Measurements from ENCODE around the gene GALM.
"Not testable (repeated sequence)": the region's sequence is repeated elsewhere in the genome, so short reads cannot be mapped to it uniquely, and the experiment has no call there.

Gene GALM

DNA sequence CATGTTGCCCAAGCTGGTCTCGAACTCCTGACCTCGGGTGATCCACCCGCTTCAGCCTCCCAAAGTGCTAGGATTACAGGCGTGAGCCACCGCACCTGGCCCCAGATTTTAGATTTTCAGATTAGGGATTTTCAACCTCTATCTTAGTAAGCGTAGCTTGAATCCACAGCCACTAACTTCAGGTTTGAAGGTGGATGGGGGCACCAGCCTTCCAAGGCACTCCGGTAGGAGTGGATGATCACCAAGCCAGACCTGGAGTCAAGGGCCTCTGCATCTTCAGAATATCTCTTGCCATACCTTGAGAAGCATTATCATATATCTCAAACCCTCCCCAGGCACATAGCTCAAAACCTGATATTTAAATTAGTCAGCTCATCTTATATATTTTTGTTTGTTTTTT is 17.9 kb downstream of the GALM start:
- no peak for DNase-seq

DNA sequence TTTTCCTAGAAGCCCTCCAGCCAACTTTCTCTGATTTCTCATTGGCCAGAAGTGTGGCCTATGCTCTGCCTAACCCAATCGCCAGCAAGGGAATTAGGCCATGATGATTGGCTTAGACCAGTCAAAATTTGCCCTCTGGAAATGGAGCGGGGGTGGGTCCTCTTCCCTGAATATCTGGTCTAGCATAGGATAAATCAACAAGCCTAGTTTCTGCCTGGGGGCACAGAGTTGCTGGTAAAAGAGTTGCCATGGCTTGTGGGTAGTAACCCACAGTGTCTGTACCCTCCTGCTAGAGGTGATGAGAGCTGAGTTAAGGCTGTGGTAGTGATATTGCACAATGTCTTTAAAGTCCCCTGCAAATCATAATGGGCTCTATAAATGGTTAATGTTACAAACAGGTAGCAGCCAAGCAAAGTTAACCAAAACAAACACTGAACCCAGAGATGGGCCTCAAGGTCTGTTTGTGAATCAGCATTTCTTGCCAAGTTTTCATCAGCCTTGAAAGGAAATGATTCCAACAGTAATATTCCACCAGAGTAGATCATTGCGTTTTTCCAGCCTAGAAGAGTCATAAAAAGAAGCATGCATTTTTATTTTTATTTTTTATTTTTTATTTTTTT is 19.3 kb downstream of the GALM start:
- DNase-seq: peak; percentile 37

DNA sequence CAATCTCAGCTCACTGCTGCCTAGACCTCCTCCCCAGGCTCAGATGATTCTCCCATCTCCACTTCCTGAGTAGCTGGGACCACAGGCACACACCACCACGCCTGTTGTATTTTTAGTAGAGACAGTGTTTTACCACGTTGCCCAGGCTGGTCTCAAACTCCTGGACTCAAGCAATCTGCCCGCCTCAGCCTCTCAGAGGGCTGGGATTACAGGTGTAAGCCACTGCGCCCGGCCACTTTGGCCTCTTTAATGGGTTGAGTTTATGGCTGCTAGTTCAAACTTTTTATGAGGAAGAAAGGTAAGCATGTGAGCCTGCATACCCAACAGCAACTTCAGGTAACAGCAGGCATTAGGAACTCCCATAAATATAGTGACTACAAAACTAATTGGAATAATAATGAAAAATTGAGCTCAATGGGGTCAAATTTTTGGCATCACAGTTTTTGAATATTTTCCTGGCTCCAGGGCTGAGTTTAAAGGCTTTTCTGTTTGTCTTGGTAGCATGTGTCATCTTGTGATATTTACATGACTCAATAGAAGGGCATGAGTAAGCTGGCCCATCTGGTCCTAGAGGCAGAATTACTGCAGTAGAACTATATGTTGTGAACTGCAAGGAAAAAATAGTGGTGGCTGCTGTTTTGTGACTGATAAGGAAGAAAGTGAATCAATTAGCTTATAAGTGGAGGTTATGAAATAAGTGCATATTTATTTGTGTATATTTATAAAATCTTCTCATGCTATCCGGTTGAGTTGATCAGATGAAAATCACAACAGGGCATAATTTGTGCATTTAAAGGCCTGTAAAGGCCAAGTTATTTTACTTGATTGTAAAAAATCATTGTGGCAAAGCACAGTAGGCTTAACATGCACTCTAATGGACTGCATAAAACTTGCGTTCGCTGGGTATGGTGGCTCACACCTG is 24.8 kb downstream of the GALM start:
- peak; percentile 8 for DNase-seq

DNA sequence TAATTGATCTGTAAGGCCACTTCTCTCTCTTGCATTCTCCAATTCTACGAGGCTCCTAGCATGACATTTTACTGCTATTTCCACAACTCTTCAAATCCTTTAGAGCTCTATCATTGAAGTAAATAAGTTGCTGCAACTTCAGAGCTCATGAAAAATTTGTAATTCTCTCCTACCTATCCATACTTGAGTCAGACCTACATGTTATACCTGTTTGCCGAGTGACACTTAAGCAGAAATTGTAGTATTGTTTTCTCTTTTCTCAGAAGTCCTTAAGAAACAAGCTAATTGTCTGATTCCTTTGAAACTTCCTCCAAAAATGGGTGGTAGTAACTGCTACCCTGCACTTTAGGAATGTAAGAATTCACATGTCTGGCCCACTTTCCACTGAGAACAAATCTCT is 26.1 kb downstream of the GALM start:
- no peak for DNase-seq

DNA sequence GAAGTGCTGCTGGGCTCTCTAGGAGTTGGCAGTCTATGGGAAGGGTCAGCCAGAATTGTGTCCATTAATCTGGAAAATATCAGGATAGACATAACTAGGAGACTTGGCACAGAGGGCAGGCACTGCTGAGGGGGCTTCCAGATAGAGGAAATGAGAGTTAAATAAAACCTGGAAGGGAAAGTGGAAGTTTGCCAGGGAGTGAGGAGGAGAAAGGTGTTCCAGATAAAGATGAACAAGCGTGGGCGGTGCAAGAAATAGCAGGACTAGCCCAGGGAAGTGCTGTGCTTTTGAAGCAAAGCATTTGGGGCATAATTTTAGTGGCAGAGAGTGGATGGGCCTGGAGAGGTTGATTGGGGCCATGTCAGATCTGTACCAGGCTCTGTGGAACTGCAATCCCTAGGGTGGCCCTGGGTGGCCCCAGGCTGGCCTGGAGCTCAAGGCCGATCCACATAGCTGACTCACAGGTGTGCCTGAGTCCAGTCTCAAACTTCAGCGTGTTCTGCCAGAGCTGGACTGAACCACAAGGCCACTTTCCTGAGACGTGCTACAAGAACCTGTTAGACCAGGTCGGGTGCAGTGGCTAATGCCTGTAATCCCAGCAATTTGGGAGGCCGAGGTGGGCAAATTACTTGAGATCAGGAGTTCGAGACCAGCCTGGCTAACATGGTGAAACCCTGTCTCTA is 26.9 kb downstream of the GALM start:
- DNase-seq: no peak

DNA sequence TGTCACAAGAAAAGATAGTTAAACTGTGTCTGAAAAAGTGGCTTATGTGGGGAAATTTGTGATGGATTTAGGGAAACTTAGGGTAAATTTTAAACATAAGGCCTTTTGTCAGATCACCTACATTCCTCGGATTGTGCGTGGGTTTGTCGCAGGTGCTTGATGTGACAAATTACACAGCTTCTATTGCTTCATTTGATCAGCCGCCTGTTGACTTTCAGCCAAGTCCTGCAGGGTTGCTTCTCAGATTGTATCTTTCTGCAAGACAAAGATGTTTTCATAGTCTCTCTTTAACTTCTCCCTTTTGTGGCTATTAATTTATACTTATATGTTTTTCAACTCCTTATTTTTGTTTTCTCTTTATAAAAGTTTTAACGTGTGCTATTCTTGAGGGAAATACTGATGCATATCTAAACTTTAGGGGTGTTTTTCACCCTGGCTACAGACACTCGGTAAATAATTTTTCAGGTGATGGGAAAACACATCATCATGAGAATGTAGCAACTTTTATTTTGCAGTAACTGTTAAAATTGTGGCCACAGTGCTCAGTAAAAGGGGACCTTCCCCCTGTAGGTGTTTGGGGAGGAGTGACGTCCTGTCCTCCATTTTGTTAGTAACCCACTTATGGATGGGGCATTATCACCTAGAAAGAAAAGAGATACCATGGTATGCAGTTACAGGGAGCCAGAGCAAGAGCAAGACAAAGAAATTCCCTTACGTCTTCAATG is 31.4 kb downstream of the GALM start:
- no peak for DNase-seq

DNA sequence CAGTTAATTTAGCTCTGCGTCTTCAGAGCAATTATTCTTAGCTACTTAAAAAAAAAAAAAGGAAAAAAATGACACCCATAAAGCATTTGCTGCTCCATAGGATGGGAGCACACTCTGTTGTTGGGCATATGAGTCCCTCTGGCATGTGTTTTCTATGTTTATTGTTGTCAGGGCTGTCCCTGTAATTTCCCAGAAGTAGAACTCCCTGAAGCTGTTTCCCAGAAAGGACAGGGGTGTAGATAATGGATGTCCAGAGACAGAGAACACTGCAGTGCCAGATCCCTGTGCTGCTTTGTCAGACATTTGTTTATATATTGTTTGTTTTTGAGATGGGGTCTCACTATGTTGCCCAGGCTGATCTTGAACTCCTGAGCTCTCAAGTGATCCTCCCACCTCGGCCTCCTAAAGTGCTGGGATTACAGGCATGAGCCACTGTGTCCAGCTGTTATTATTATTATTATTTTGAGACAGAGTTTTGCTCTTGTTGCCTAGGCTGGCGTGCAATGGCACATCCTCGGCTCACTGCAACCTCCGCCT is 32.6 kb downstream of the GALM start:
- no peak for DNase-seq

DNA sequence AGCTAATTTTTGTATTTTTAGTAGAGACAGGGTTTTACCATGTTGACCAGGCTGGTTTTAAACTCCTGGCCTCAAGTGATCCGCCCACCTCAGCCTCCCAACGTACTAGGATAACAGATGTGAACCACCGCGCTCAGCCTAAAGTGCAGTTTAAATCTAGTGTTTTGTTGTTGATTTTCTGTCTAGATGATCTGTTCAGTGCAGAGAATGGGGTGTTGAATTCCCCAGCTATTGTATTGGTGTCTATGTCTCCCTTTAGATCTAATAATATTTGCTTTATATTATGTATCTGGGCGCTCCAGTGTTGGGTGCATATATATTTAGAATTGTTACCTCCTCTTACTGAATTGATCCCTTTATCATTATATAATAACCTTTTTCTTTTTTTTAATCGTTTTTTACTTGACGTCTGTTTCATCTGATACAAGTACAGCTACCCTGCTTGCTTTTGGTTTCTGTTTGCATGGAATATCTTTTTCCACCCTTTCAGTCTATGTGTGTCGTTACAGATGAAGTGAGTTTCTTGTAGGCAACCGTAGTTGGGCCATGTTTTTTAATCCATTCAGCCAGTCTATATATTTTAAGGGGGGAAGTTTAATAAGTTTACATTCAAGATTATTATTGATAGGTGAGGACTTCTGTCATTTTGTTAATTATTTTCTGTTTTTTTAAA is 34.3 kb downstream of the GALM start:
- no peak for DNase-seq

DNA sequence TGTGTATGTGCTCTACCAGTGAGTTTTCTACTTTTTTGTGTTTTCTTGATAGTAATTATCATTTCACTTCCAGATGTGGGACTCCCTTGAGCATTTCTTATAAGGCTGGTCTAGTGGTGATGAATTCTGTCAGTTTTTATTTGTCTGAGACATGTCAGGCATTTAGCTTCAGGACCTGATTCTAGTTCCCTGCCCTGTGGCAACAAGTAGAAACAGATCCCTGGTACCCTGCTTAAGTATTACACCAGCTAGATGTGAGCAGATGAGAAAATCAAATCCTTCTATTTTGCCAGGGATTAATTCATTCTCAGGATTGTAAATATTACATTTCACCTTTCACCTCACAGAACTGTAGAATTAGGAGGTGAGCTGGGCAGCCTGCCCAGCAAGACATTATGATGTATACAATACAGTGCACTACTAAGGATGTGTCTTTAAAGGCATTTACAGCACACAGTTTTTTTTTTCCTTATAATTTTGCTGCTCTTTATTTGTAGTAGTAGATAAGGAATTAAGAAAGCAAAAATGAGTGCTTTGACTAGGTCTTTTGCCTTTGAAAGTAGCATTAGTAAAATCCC is 35.1 kb downstream of the GALM start:
- DNase-seq: no peak

DNA sequence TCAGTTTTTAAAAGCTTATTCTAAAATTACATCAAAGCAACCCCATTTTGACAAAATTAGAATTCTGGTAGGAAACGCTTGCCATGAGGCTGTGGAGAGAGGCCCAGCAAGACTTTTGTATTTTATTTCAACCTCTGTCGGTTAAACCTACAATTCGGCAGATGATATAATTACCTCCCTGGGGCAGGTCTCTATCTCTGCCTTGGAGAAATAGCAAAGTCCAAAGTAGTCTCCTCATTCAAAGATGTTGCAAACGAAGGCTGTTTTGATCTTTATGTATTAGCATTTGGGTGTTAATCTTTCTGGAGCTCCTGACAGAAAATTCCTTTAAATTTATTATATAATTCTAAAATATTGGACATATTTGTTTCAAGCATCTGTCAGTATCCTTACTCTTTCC is 35.6 kb downstream of the GALM start:
- no peak for DNase-seq

DNA sequence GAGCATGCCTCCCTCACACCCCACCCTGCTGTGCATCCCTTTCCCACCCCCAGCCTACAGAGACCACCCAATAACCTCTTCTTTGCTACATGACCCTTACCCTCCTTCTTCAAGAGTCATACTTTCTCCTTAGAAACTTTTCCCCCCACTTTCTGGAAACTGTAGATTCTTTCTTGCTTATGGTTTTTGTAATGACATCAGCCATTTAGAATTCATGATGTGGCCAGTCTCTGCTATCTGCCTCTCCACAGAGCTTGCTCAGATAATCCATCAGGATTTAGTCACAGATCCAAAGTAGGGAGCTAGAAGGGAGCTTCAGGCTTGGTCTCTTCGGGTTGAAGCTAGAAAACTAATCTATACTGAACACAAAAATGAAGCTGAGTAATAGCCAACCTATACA is 36.5 kb downstream of the GALM start:
- no peak for DNase-seq

DNA sequence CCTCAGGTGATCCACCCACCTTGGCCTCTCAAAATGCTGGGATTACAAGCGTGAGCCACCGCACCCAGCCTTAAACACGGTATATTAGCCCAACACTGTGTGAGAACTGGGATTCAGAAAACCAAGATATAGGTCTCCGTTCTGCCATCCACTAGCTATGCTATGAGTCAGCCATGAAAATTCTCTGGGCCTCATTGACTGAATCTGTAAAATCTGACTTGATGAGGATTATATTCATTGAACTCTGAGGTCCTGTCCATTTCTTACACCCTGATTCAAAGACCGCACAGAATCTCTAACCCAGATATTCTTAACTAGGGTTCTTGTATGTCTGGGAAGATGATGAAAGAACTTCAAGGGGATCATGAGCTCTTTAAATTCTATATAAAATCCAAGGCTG is 37.4 kb downstream of the GALM start:
- not testable (repeated sequence) for DNase-seq

DNA sequence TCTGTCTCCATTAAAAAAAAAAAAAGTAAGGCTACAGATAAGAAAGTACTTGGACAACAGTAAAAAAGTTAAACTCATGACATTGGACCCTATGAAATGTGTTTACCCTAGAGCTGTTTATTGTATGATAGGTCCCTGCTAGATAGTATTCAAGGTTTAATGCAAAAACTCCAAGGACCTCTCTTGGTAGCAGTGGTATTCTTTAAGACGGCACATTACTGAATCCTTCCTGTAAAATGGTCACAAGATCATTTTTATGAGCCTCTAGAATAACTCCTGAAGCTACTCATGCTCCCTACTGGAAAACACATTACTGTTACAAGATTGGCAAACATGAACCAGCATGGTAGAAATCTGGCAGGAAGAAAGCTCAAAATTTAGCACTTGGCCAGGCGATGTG is 38.8 kb downstream of the GALM start:
- no peak for DNase-seq

DNA sequence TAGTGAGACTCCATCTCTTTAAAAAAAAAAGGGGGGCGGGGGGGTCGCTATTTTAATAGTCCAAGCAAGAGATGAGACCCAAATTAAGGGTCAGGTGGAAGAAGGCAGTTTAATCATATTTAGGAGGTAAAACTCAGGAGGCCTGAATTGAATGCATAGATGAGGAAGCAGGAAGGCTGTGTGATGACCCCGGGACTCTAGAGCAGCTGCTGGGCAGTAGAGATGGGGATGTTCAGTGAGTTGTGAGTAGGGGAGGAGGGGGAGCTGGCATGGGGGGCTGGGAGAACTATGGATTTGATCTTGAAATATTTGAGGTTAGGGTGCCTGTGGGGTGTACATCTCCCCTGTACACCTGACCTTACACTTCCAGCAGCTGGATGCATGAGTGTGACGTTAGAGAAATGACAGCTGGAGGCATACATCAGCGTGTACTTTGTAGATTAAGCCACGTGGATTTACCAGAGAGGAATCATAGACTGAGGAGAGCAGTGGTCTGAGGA is 41.0 kb downstream of the GALM start:
- DNase-seq: no peak

DNA sequence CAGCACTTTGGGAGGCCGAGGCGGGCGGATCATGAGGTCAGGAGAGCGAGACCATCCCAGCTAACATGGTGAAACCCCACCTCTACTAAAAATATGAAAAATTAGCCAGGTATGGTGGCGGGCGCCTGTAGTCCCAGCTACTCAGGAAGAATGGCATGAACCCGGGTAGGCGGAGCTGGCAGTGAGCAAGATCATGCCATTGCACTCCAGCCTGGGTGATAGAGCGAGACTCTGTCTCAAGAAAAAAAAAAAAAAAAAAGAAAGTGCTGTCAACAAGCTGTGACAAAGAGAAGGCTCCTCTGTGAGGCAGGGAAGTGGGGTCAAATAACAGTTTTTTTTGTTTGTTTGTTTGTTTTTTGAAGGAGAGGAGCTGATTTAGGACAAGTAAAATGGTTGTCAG is 42.6 kb downstream of the GALM start:
- not testable (repeated sequence) for DNase-seq

DNA sequence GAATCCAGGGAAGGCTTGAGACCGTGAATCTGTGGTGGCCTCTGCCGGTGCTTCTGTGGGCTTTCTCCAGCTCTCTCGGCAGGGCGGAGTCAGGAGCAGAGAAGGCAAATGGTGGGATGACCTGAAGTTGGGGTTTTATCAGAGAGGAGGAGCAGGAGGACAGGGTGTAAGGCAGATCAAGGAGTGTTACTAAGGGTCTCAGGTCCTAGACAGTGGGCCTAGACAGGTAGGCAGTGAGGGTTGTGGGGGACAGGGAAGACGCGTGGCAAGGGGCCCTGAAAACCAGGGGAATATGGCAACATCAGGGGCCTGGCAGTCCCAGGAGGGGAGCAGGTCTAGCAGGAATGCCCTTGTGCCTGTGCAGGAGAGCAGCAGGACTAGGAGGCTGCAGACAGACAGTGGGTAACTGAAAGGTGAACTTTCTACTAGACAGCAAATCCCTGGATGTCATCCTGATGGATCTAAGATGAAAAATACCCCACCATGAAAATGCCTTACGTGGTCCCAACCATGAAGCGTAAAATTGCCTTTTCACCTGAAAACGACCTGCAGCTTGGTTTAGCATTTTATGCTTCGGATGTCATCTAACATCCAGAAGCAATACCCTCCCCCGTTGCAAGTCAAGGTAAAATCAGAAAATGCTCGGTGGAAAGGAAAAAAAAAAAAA is 43.1 kb downstream of the GALM start:
- DNase-seq: no peak

DNA sequence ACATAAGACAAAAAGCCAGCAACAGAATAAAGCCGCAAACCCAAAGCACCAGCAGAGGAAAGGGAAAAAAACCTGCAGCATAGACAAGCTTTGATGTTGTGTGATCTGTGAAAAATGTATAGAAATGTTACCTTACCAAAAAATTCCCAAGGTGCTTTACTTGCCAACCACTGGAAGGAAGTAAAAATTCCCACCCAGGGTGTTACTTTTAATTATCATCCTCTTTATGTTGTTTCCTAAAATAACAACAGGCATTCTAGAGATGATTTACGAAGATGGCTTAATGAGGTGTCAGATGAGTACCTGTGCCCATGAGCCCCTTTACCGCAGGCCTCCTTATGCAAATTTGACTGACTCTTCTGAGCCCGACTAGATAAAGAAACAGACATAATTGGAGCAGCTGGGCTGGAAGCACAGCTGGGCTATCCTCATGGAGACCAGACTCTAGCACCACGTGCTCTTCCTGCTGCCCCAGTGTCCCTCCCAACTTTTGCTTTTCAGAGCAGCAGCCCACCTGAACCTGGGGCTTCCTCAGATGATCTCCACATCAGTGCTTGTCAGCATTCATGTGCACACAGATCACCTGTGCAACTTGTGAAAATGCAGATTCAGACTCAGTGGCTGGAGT is 43.8 kb downstream of the GALM start:
- DNase-seq: no peak

DNA sequence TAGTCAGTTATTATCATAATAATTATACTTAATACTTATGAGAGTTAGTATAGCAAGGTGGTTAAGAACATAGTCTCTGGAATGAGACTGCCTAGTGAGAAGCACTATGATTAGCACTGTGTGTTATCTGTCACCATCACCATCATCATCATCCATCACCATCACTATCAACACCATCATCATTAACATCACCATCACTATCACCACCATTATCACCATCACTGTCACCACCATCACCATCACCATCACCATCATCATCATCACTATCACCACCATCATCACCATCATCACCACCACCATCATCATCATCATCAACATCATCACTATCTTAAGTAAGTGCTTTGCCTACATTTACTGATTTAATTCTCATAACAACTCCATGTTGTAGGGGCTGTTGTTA is 45.6 kb downstream of the GALM start:
- DNase-seq: no peak

DNA sequence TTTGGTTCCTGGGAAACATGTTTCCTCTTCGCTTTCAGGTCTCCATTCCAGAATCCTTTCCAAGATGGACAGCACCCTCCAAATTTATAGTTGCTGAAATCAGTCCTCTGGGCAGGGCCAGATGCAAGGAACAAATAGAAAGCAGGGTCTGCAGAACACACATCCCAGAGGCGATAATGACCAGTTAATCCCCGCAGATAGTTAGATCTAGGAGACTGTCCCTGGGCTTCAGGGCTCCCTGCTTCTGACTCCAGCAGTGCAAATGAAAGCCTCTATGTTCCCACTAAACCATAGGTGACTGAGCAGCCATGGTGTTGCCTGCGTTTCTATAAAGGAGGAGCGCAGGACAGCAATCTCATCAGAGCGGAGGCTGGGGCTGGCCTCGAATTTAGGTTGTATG is 46.5 kb downstream of the GALM start:
- no peak for DNase-seq

DNA sequence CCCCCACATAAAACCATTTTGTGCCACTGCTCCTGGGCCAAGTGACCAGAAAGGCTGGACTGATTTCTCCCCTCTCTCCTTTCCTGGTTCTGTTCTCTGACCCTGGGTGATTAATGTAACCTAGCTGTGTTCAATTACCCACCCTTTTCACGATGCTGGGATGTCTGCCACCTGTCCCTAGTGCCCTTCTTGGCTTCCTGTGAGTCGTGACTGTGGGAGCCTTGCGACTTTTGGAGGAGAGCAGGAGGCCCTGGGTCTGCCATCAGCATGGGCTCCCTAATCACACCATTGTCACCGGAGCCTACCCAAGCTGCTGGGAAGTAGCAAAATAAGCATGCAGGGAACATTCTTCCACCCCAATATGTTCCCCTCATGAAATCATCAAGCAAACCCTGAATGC is 47.0 kb downstream of the GALM start:
- no peak for DNase-seq

DNA sequence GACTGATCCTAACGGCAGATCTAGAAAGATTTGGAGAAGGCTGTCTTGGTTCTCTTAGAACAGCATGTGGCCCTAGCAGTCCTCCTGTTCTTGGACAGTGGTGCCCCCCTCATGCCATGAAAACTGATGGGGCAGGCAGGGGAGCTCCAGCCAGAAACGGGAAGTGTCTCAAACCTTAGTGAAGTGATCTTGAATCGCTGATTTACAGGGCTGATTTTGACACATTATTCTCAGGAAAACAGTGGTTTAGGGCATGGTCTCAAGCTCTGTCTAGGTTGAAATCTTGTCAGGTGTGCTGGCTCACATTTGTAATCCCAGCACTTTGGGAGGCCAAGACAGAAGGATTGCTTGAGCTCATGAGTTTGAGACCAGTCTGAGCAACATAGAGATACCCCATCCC is 47.4 kb downstream of the GALM start:
- DNase-seq: no peak

All from NK-92 treated with Interleukin-12 subunit alpha and Interleukin-12 subunit beta, amount 100 ng/mL, for 24 hours (cell line).